Testis (tissue), 3 donors: ENCODE measurements around the gene EFTUD2. TPM values are rescaled to one million over a fixed set of nuclear protein-coding genes. Genes with fewer than 3 reads are reported as not detected.

ENCODE experiments used
- DNase-seq: peaks from one replicate; pipeline ENCODE4 v3.0.0-alpha.2; 2019
- H3K27ac ChIP-seq, 2 donors: fragments of 200-600 bp; sonication (generic); one replicate each; pipeline ENCODE4 v1.5.1; 2019
- H3K27me3 ChIP-seq: fragments of 200-600 bp; sonication (generic); one replicate; pipeline ENCODE4 v1.5.1; 2019
- H3K36me3 ChIP-seq: fragments of 200-600 bp; sonication (generic); one replicate; pipeline ENCODE4 v1.5.1; 2017; ENCODE audit warnings: low read depth; ENCODE audit errors: missing control alignments
- H3K4me1 ChIP-seq: fragments of 200-600 bp; sonication (generic); one replicate; pipeline ENCODE4 v1.5.1; 2019
- H3K4me3 ChIP-seq, 2 donors: fragments of 200-600 bp; sonication (generic); one replicate each; pipeline ENCODE4 v1.5.1; 2017 to 2019
- H3K9me3 ChIP-seq: fragments of 200-600 bp; sonication (generic); one replicate; pipeline ENCODE4 v1.5.1; 2017
- POLR2A ChIP-seq: fragments of 450-650 bp; IDR thresholded peaks from one replicate; pipeline ENCODE4 v1.6.1; 2017; ENCODE audit warnings: antibody characterized with exemption, mild to moderate bottlenecking, moderate library complexity
- whole genome bisulfite sequencing, 2 donors: methylation state at CpG; one replicate each; pipeline ENCODE4 v1.1.5; 2018; 5-methylcytosine and 5-hydroxymethylcytosine counted together
- intact Hi-C: fragments of 100-400 bp; cut with DNase I; formaldehyde crosslinking; loops from one replicate; pipeline ENCODE4 v1.15.1; 2023; ENCODE audit warnings: low total_unique reads
- polyA plus RNA-seq: library from polyadenylated mRNA; stranded (reverse); fragments of 350-450 nt; fragmentation: Illumina TruSeq; extraction: RNeasy Lipid Tissue Mini Kit (QIAGEN cat#74804); gene quantifications from one replicate; pipeline ENCODE4 v1.2.3, GENCODE V29; 2014; ENCODE audit warnings: low read depth, low replicate concordance; ENCODE audit not compliant: insufficient read depth
- total RNA-seq, 2 donors: library from RNA; depleted of rRNA; stranded (reverse); fragments of >200 nt; gene quantifications; one replicate each; pipeline ENCODE4 v1.2.3, GENCODE V29; 2016
- TF ChIP-seq, protein P1 (sequence below), 3 experiments: fragments of 450-650 bp in 2 of 3; fragments of 200-600 bp in 1 of 3; sonication (generic) in 1 of 3; IDR thresholded peaks; one replicate each; pipeline ENCODE4 v1.5.1; 2016 to 2019; ENCODE audit warnings: antibody characterized with exemption in 3 of 3, mild to moderate bottlenecking in 2 of 3, moderate library complexity in 1 of 3

Gene EFTUD2
- total and polyA plus RNA-seq, 3 donors from 2014 or later = 95.5 to 131 (median 124) TPM

DNA sequence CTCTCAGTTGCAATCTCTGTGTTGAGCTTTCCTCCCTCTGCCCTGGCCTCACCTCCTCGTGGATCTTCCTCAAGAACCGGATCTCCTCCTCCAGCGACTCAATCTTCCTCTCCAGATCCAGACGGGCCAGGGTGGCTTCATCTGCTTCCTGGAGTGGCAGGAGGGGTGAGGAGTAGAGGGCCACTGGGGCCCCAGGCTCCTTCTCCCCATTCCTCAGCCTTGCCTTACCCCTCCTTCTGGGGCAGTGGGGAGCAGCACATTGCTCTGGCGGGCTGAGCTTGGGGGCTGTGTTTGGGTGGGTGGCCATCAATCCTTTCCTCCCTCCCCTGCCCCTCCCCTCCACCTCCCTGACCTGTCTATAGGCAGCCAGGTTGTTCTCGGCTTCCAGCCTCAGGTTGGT is 14.4 kb upstream of the EFTUD2 start:
- no peaks in the 10 kb centered on the region for H3K9me3 ChIP-seq
- 68 to 78% methylated on average over 4 to 6 of the region's 6 CpGs for WGBS, 2 donors
- H3K4me1 ChIP-seq = peaks cover 9% of the 10 kb centered on the region
- TF ChIP-seq, protein P1, sequence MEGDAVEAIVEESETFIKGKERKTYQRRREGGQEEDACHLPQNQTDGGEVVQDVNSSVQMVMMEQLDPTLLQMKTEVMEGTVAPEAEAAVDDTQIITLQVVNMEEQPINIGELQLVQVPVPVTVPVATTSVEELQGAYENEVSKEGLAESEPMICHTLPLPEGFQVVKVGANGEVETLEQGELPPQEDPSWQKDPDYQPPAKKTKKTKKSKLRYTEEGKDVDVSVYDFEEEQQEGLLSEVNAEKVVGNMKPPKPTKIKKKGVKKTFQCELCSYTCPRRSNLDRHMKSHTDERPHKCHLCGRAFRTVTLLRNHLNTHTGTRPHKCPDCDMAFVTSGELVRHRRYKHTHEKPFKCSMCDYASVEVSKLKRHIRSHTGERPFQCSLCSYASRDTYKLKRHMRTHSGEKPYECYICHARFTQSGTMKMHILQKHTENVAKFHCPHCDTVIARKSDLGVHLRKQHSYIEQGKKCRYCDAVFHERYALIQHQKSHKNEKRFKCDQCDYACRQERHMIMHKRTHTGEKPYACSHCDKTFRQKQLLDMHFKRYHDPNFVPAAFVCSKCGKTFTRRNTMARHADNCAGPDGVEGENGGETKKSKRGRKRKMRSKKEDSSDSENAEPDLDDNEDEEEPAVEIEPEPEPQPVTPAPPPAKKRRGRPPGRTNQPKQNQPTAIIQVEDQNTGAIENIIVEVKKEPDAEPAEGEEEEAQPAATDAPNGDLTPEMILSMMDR (IDR thresholded peaks at IDR 0.05) = no peak
- TF ChIP-seq POLR2A = no peak
- no peak overlapping the region for H3K4me3 ChIP-seq
- no peak overlapping the region for H3K27ac ChIP-seq
- no peaks in the 10 kb centered on the region for H3K27me3 ChIP-seq
- H3K36me3 ChIP-seq = no peaks in the 10 kb centered on the region
- intact Hi-C loops = no loop called here
- no peak for DNase-seq

- DNase-seq = no peak
Observed at GRCh38 chr17:44912763-44913544, 13.7 kb upstream of the EFTUD2 start.

DNA sequence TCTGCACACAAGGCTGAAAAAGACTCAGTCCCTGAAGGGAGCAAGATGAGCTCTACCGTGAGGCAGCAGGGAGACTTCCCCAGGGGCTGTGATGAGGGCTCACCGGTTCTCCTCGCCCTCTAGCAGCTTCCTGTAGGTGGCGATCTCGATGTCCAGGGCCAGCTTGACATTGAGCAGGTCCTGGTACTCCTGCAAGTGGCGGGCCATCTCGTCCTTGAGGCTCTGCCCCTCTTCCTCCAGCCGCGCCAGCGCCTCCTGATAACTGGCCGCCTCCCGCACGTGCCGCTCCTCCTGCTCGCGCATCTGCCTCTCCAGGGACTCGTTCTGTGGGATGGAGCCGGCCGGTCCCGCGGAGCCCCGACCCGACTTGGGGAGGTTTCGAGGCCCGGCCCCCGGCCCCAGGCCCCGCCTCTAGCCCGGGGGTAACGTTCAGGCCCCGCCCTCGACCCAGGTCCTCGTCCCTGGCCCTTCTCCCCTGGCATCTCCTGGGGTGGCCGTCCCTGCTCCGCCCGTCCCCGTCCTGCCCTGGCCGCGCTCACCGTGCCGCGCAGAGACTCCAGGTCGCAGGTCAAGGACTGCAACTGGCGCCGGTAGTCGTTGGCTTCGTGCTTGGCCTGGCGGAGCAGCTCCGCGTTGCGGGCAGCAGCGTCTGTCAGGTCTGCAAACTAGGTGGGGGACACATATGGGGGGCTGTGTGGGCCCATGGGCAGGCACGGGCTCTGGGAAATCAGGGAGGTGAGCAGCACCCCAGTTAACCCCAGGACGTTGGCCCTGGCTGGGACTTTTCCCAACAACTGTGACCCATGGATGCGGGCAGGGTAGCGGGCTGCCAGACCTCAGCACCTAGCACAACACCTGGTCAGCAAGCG is 12.1 kb upstream of the EFTUD2 start:
- Histone ChIP-seq H3K36me3 (no peaks in the 10 kb centered on the region), H3K4me3 (peak overlapping the region; percentile 26 to 40), H3K27ac (no peak overlapping the region), H3K9me3 (no peaks in the 10 kb centered on the region), H3K27me3 (no peaks in the 10 kb centered on the region), H3K4me1 (peaks cover 9% of the 10 kb centered on the region)
- peak; percentile 84 for DNase-seq
- 9 to 43% methylated on average over 6 to 54 of the region's 56 CpGs for WGBS, 2 donors
- TF ChIP-seq POLR2A = no peak
- TF ChIP-seq, protein P1 (IDR thresholded peaks at IDR 0.05) = peak in 1 of 3 experiments; percentile 38
- intact Hi-C loops = no loop called here

More at GRCh38 chr17:44912763-44913544, 13.7 kb upstream of the EFTUD2 start:
- Histone ChIP-seq H3K4me3 (no peak overlapping the region), H3K4me1 (peaks cover 9% of the 10 kb centered on the region), H3K36me3 (no peaks in the 10 kb centered on the region), H3K9me3 (no peaks in the 10 kb centered on the region), H3K27ac (no peak overlapping the region), H3K27me3 (no peaks in the 10 kb centered on the region)
- 96 to 97% methylated on average over 9 to 14 of the region's 14 CpGs for WGBS, 2 donors
- intact Hi-C loops = no loop called here
- no peak for TF ChIP-seq POLR2A
- TF ChIP-seq, protein P1 (IDR thresholded peaks at IDR 0.05) = no peak

- peaks cover 9% of the 10 kb centered on the region for H3K4me1 ChIP-seq
- 84 to 86% methylated on average over 10 to 13 of the region's 13 CpGs for WGBS, 2 donors
- H3K27ac ChIP-seq = no peak overlapping the region
- H3K27me3 ChIP-seq = no peaks in the 10 kb centered on the region
- no peaks in the 10 kb centered on the region for H3K36me3 ChIP-seq
- no peaks in the 10 kb centered on the region for H3K9me3 ChIP-seq
- H3K4me3 ChIP-seq = no peak overlapping the region
- no peak for TF ChIP-seq POLR2A
- TF ChIP-seq, protein P1 (IDR thresholded peaks at IDR 0.05) = no peak
- intact Hi-C loops = no loop called here
- DNase-seq = no peak
Observed at GRCh38 chr17:44910231-44911106, 11.2 kb upstream of the EFTUD2 start.
